Neural progenitor cell (in vitro differentiated cells): ENCODE measurements around the gene EYS. TPM values are rescaled to one million over a fixed set of nuclear protein-coding genes. Genes with fewer than 3 reads are reported as not detected.

Source experiments
- DNase-seq: peaks from one replicate; pipeline ENCODE4 v3.0.0-alpha.2; 2016; ENCODE audit warnings: low spot score
- H2AFZ ChIP-seq: fragments of 200-600 bp; sonication (generic); replicated peaks from 2 replicates; pipeline ENCODE4 v1.6.1; 2016; ENCODE audit warnings: antibody characterized with exemption
- H3F3A ChIP-seq: fragments of 200-600 bp; sonication (generic); 2 replicates; pipeline ENCODE4 v1.6.1; 2016; ENCODE audit warnings: antibody characterized with exemption, low read depth
- H3K27ac ChIP-seq: fragments of 200-600 bp; sonication (generic); 2 replicates; pipeline ENCODE4 v1.5.1; 2016; ENCODE audit warnings: mild to moderate bottlenecking
- H3K27me3 ChIP-seq: fragments of 200-600 bp; sonication (generic); 2 replicates; pipeline ENCODE4 v1.6.1; 2016; ENCODE audit warnings: mild to moderate bottlenecking, moderate library complexity
- H3K36me3 ChIP-seq: fragments of 200-600 bp; sonication (generic); 2 replicates; pipeline ENCODE4 v1.5.1; 2016
- H3K4me1 ChIP-seq: fragments of 200-600 bp; sonication (generic); 2 replicates; pipeline ENCODE4 v1.6.1; 2016; ENCODE audit warnings: mixed run types
- H3K4me2 ChIP-seq: fragments of 200-600 bp; sonication (generic); 2 replicates; pipeline ENCODE4 v1.6.1; 2016
- H3K4me3 ChIP-seq: fragments of 200-600 bp; sonication (generic); 2 replicates; pipeline ENCODE4 v1.5.1; 2016
- H3K79me2 ChIP-seq: fragments of 200-600 bp; sonication (generic); 2 replicates; pipeline ENCODE4 v1.6.1; 2016; ENCODE audit warnings: low read depth
- H3K9ac ChIP-seq: fragments of 200-600 bp; sonication (generic); 2 replicates; pipeline ENCODE4 v1.6.1; 2016
- H3K9me3 ChIP-seq: fragments of 200-600 bp; sonication (generic); 2 replicates; pipeline ENCODE4 v1.5.1; 2016; ENCODE audit warnings: low read depth
- H4K20me1 ChIP-seq: fragments of 200-600 bp; sonication (generic); 2 replicates; pipeline ENCODE4 v1.6.1; 2016; ENCODE audit warnings: low read depth
- H3K27ac Mint-ChIP-seq: 3 replicates; pipeline ENCODE4 v1.8.0; 2021; ENCODE audit warnings: mixed read lengths
- H3K27me3 Mint-ChIP-seq: 2 replicates; pipeline ENCODE4 v1.8.0; 2022; ENCODE audit warnings: low read depth, mild to moderate bottlenecking, inconsistent platforms, moderate library complexity, mixed read lengths; ENCODE audit not compliant: insufficient read depth
- H3K36me3 Mint-ChIP-seq: 3 replicates; pipeline ENCODE4 v1.8.0; 2021; ENCODE audit warnings: mixed read lengths
- H3K4me1 Mint-ChIP-seq: 3 replicates; pipeline ENCODE4 v1.8.0; 2021; ENCODE audit warnings: mixed read lengths
- H3K4me3 Mint-ChIP-seq: 3 replicates; pipeline ENCODE4 v1.8.0; 2021; ENCODE audit warnings: mild to moderate bottlenecking, moderate library complexity, mixed read lengths
- H3K9me3 Mint-ChIP-seq: 3 replicates; pipeline ENCODE4 v1.8.0; 2020; ENCODE audit warnings: mixed read lengths
- CTCF ChIP-seq: fragments of 200-600 bp; sonication (generic); IDR thresholded peaks from 2 replicates; pipeline ENCODE4 v1.5.1; 2017; ENCODE audit warnings: antibody characterized with exemption, mild to moderate bottlenecking
- EZH2 ChIP-seq: fragments of 200-600 bp; sonication (generic); IDR thresholded peaks from 2 replicates; pipeline ENCODE4 v1.6.1; 2017; ENCODE audit warnings: antibody characterized with exemption, mild to moderate bottlenecking, moderate library complexity
- EZH2phosphoT487 ChIP-seq: fragments of 200-600 bp; sonication (generic); IDR thresholded peaks from 2 replicates; pipeline ENCODE4 v1.6.1; 2017; ENCODE audit warnings: antibody characterized with exemption
- total RNA-seq: library from RNA; depleted of rRNA; stranded (reverse); fragments of >200 nt; gene quantifications from 2 replicates; pipeline ENCODE4 v1.2.3, GENCODE V29; 2015; ENCODE audit warnings: low replicate concordance

The EYS gene
- total RNA-seq, 1 donor from 2014 or later: not detected

- Histone ChIP-seq H3F3A (no peaks in the 10 kb centered on the region), H3K27ac (no peak overlapping the region), H4K20me1 (no peaks in the 10 kb centered on the region), H3K27me3 (no peaks in the 10 kb centered on the region), H3K9me3 (no peaks in the 10 kb centered on the region), H3K4me1 (no peaks in the 10 kb centered on the region), H3K9ac (no peak overlapping the region), H3K4me3 (no peak overlapping the region), H3K79me2 (no peaks in the 10 kb centered on the region), H3K4me2 (no peak overlapping the region), H2AFZ (no peak overlapping the region), H3K36me3 (no peaks in the 10 kb centered on the region)
- H3K27ac Mint-ChIP-seq: no peak overlapping the region
- TF ChIP-seq CTCF (no peak), EZH2phosphoT487 (no peak), EZH2 (no peak)
- DNase-seq: no peak
- no peaks in the 10 kb centered on the region for H3K36me3 Mint-ChIP-seq
- peaks cover 3% of the 10 kb centered on the region for H3K27me3 Mint-ChIP-seq
- no peak overlapping the region for H3K4me3 Mint-ChIP-seq
- H3K9me3 Mint-ChIP-seq: no peaks in the 10 kb centered on the region
- peaks cover 16% of the 10 kb centered on the region for H3K4me1 Mint-ChIP-seq
These were observed 1843.0 kb downstream of the EYS start for GRCh38 chr6:63864061-63864460.

- no peak overlapping the region for H3K4me3 ChIP-seq
- no peak overlapping the region for H2AFZ ChIP-seq
- no peak for DNase-seq
- H3K9me3 Mint-ChIP-seq: no peaks in the 10 kb centered on the region
- H3K27me3 ChIP-seq: no peaks in the 10 kb centered on the region
- H3K4me1 Mint-ChIP-seq: peaks cover 9% of the 10 kb centered on the region
- H3K27ac ChIP-seq: no peak overlapping the region
- no peak overlapping the region for H3K4me3 Mint-ChIP-seq
- H3F3A ChIP-seq: no peaks in the 10 kb centered on the region
- H3K27ac Mint-ChIP-seq: no peak overlapping the region
- no peaks in the 10 kb centered on the region for H3K36me3 ChIP-seq
- H3K4me2 ChIP-seq: no peak overlapping the region
- H3K27me3 Mint-ChIP-seq: no peaks in the 10 kb centered on the region
- no peaks in the 10 kb centered on the region for H3K4me1 ChIP-seq
- H4K20me1 ChIP-seq: no peaks in the 10 kb centered on the region
- no peak for TF ChIP-seq EZH2phosphoT487
- TF ChIP-seq CTCF: no peak
- TF ChIP-seq EZH2: no peak
- no peak overlapping the region for H3K9ac ChIP-seq
- H3K36me3 Mint-ChIP-seq: no peaks in the 10 kb centered on the region
- no peaks in the 10 kb centered on the region for H3K79me2 ChIP-seq
- H3K9me3 ChIP-seq: no peaks in the 10 kb centered on the region
These were observed 1844.4 kb downstream of the EYS start for GRCh38 chr6:63862486-63863198.

- no peak overlapping the region for H3K4me3 ChIP-seq
- H3K79me2 ChIP-seq: no peaks in the 10 kb centered on the region
- no peaks in the 10 kb centered on the region for H3K4me1 ChIP-seq
- H3K9me3 ChIP-seq: no peaks in the 10 kb centered on the region
- Mint-ChIP-seq H3K4me3 (no peak overlapping the region), H3K36me3 (no peaks in the 10 kb centered on the region), H3K27me3 (no peaks in the 10 kb centered on the region), H3K27ac (no peak overlapping the region), H3K9me3 (no peaks in the 10 kb centered on the region), H3K4me1 (peaks cover 4% of the 10 kb centered on the region)
- TF ChIP-seq EZH2phosphoT487 (no peak), EZH2 (no peak), CTCF (no peak)
- no peaks in the 10 kb centered on the region for H3K27me3 ChIP-seq
- H3K4me2 ChIP-seq: no peak overlapping the region
- H4K20me1 ChIP-seq: no peaks in the 10 kb centered on the region
- H3K27ac ChIP-seq: no peak overlapping the region
- no peak overlapping the region for H3K9ac ChIP-seq
- H3F3A ChIP-seq: no peaks in the 10 kb centered on the region
- no peak for DNase-seq
- no peaks in the 10 kb centered on the region for H3K36me3 ChIP-seq
- no peak overlapping the region for H2AFZ ChIP-seq
These were observed 1847.5 kb downstream of the EYS start for GRCh38 chr6:63859528-63859927.
